AG20443 (cell line): ENCODE data around the gene PCAT7.
A peak's percentile ranks its signal among the peaks of the same experiment; 100 is the strongest.
"Not testable (repeated sequence)": the region's sequence is repeated elsewhere in the genome, so short reads cannot be mapped to it uniquely, and the experiment has no call there.

Experiments used
- DNase-seq: peaks from one replicate; pipeline ENCODE4 v3.0.0; 2012; ENCODE audit warnings: low spot score, mixed read lengths

The PCAT7 gene

DNA sequence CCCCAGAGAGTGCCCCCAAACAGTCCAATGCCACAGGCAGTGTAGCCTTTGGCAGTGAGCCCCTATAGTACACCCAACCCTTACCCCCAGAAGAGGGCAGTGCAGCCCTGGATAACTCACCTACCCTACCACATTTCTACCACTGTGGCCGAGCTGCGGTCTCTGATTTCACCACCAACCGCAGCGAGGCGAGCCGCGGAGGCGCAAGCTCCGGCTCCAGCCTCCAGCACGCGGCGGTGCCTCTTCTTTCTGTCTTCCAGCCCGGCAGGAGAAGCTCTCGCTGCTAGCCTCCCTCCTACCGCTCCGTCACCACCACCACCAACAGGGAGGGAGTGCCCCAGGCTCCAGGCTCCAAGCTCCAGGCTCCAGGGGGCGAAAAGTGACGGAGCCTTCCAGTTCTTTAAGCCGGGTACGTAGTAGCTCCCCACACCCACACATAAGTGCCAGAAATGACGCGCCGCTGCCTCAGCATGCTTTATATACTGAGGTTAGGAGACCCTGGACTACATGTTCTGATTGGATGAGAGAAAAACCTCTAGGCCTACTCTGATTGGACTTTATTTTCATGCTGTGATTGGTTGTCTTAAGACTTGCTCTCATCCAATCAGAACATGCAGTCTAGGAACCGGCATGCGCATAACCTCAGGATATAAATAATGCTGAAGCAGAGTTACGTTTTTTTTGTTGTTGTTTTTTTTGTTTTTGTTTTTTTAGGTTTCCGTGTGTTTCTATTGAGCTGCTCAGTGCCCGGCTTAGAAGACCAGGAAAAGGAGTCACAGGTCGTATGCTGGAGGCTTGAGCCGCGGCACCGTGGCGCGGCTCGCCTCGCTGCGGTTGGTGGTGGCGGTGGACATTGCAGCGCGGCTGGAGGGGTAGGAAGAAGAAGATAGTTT lies at the start of gene PCAT7:
TSS of gene PCAT7 (plus strand) at position 645 of the 893 bp plus-strand sequence.
- peak; percentile 68 for DNase-seq

DNA sequence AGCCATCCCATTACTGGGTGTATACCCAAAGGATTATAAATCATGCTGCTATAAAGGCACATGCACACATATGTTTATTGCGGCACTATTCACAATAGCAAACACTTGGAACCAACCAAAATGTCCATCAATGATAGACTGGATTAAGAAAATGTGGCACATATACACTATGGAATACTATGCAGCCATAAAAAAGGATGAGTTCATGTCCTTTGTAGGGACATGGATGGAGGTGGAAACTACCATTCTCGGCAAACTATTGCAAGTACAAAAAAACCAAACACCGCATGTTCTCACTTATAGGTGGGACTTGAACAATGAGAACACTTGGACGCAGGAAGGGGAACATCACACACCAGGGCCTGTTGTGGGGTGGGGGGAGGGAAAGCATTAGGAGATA lies 48.5 kb upstream of the PCAT7 start:
- not testable (repeated sequence) for DNase-seq

DNA sequence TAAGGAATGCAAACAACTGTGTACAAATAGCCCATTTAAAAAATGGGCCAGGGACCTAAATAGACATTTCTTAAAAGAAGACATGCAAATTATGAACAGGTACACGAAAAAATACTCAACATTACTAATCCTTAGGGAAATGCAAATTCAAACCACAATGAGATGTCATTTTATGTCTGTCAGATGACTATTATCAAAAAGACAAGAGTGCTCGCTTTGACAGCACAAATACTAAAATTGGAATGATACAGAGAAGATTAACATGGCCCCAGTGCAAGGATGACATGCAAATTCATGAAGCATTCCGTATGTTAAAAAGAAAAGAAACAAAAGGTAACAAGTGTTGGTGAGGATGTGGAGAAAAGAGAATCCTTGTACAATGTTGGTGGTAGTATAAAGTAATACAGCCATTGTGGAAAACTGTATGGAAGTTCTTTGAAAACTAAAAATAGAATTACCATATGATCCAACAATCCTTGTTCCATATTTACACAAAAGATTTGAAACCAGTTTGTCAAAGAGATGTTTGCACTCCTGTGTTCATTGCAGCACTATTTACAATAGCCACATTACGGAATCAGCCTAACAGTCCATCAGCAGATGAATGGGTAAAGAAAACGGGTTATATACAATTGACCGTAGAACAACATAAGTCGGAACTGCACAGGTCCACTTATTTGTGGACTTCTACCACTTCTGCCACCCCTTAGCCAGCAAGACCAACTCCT lies 47.2 kb upstream of the PCAT7 start:
- DNase-seq, result no peak

DNA sequence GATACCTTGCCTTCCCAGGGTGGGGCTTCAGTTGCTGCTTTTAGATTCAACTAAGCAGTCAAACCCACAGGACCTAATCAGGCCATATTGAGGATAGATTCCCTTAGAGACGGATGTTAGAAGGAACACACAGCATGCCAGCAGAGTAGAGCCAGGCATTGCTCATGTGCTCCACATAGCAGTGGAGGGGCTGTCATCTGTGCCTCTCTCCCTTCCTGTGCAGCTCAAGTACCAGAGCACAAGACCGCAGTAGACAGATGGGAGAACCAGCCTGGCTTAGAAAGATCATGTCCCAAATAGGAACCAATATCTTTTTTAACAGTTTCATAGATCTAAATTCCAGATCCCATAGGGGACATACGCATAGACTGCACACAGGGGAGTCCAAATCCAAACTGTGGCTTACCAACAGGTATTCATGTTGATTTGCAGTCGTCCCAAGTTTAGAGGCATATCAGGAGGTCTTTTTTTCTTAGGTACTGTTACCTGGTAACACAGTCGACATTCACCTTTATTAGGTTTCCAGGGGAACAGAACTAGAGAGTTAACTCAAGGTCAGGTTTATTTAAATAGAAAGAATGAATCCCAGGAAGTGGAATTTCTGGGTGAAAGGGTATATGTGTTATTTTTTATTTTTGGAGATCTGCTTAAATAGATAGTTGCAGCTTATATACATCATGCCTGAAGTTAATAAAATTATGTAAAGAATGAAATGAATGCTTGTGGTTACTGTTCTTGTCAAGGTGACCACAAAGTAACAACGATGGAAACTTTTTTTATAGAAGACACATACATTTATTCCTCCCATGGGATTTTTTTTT lies 43.5 kb upstream of the PCAT7 start:
- DNase-seq, result no peak

DNA sequence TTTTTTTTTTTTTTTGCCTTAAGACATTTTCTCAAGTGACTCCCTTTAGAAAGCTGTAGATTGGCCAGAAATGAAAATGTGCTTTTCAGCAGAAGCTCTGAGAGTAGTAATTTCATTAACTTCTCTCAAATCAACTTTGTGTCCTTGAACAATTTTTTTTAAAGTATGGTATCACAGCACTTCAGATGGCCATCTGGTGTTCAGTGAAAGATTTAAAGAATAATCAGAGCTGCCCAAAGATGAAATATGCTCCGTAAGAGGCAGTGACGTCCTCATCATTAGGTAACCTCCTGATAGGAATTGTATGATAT lies 43.0 kb upstream of the PCAT7 start:
- no peak for DNase-seq

DNA sequence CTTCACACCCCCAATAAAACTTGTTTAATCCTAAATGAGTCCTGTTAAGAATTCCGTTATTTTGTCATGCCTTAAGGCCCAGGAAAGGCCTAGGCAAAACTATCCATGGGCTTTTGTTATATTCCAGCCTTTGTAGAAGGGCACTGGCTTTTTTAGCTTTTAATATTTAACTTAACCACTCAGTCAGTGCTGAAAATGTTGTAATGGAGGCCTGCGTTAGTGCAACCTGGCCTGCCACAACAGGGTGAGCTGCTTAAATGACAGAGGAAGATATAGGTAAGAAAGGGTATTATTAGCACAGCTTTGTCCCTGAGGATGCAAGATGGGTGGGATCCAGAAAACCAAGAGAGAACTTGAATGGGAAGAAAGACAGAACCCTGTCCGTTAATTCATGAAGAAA lies 40.2 kb upstream of the PCAT7 start:
- DNase-seq, result no peak

DNA sequence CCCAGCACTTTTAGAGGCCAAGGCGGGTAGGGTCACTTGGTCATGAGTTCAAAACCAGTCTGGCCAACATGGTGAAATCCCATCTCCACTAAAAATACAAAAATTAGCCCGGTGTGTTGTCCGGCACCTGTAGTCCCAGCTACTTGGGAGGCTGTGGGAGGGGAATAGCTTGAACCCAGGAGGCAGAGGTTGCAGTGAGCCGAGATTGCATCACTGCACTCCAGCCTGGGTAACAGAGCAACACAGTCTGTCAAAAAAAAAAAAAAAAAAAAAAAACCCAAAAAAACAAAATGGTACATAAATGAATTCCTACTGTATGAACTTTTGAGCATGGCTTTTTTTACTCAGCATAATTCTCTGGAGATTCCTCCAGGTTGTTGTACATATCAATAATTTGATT lies 37.6 kb upstream of the PCAT7 start:
- no peak for DNase-seq

DNA sequence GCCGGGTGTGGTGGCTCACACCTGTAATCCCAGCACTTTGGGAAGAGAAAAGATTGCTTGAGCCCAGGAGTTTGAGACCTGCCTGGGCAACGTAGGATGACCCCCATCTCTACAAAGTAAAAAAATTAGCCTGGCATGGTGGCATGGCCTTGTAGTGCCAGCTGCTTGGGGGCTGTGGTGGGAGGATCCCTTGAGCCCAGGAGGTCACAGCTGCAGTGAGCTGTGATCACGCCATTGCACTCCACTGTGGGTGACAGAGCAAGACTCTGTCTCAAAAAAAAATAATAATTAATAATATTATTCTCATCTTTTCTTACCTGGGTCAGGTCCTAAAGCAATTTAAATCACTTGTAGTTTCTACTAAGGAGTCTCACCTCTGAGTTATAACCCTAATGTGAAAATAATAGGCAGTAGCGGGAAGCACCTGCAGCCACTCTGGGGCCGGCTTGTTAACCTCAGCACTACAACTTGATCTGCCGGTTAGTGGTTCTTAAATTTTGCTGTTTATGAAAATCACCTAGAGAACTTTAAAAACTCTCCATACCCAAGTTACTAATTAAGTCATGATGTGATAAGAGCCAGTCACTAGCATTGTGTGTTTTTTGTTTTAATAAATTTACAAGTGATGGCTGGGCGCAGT lies 29.4 kb upstream of the PCAT7 start:
- DNase-seq, result no peak

DNA sequence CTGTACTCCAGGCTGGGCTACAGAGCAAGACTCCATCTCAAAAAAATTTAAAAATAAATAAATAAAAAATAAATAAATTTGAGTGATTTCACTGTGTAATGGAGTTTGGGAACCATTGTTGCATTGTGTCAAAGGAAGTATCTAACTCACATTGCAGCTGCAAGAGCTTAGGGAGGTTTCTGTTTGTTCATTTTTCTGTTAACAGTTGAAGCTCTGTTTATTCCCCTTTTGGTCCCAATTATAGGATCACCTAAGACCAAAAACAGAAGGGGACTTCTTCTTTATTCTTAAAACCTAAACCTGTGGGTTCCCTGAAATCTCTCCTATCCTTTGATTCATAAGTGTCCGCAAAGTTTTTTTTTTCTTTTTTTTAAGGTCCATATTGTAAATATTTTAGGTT lies 28.6 kb upstream of the PCAT7 start:
- no peak for DNase-seq

DNA sequence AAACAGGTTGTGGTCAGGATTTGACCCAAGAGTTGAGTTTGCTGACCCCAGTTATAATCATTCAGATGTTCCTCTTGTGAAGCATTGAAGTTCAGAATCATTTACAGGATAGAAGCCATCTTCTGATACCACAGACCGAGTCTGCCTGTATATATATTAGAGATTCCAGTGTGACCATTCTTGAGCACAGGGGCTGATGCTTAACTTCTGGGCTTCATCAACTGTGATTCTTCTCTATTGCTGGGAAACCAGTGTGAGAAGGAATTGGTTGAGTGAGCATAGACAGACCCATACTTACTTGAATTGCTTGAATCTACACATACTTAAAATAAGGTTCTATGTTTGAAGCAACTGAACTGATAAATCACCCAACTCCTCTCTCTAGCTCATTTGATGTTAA lies 27.9 kb upstream of the PCAT7 start:
- no peak for DNase-seq

DNA sequence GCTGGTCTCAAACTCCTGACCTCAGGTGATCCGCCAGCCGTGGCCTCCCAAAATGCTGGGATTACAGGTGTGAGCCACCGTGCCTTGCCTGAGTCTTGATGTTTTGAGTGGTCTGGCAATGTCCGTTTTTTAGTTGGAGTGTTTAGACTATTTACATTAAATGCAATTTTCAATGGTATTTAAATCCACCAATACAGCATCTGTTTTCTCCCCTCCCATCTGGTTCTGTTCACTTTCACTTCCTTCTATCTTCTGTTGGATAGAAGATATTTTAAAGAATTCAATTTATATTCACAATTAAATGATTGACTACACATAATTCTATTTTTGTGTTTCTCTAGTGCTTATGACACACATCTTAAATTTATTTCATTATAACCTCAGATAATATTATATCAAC lies 26.0 kb upstream of the PCAT7 start:
- no peak for DNase-seq

DNA sequence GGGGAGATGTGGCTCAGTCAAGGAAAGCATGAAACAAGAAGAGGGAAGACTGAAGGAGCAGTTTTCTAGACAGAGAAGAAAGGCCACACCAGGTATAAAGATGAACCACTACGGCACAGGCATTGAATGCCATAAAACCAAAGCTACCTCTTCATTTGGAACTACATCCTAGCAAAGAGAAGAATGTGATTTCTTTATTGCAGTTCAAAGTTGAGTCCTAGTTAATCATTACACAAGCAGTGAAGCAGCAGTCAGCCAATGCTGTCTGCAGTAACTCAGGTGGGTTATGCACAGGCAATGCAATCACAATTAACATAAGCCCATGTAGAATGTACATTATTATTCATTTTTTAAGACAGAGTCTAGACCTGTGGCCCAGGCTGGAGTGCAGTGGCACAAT lies 21.7 kb upstream of the PCAT7 start:
- no peak for DNase-seq

DNA sequence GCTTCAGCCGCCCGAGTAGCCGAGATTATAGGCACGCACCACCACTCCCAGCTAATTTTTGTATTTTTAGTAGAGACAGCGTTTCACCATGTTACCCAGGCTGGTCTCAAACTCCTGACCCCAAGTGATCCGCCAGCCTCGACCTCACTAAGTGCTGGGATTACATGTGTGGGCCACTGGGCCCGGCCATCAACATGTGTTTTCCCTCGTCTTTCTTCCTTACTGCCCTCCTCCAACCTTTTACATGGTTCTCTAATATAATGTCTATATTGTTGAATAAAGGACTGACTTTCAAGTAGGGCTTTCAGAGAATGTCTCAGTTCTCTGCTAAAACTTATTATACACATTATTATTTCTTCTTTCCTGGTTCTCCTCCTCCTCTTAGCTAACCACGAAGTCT lies 21.3 kb upstream of the PCAT7 start:
- DNase-seq, result no peak

DNA sequence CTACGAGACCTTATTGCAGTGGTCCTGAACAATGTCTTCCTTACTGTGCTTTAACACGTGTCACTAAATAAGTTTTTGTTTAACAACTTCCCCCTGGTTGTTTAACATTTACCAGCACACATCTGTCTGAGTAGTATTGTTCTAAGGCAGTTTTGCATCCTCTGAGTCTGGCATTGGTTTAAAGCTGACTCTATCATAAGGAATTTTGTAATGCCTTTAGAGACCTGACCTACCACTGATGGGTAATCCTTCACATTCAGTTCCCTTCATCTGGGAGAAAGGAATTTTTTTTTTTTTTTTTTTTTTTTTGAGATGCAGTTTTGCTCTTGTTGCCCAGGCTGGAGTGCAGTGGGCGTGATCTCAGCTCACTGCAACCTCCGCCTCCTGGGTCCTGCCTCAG lies 20.0 kb upstream of the PCAT7 start:
- DNase-seq, result peak; percentile 35

DNA sequence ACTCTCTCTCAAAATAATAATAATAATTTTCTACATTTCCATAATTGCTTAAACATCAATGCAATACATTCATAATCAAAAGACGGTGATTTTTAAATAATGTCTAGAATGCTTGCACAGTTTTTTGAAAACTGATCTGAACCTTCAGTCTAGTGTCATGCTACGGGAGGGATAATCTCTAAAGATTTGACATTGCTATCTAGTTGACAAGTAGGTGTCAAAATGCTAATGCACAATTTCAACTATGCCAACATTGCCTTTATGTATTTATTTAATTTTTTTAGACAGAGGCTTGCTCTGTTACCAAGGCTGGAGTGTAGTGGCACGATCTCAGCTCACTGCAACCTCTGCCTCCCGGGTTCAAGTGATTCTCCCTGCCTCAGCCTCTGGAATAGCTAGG lies 16.0 kb upstream of the PCAT7 start:
- no peak for DNase-seq

DNA sequence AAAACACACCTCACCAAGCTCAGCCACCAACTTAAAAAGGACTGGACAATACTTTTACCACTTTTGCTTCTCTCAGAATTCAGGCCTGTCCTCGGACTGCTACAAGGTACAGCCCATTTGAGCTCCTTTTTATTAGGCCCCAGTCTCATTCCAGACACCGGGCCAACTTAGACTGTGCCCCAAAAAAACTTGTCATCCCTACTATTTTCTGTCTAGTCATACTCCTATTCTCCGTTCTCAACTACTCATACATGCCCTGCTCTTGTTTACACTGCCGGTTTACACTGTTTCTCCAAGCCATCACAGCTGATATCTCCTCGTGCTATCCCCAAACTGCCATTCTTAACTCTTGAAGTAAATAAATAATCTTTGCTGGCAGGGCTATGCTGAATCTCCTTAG lies 10.5 kb upstream of the PCAT7 start:
- DNase-seq, result not testable (repeated sequence)

DNA sequence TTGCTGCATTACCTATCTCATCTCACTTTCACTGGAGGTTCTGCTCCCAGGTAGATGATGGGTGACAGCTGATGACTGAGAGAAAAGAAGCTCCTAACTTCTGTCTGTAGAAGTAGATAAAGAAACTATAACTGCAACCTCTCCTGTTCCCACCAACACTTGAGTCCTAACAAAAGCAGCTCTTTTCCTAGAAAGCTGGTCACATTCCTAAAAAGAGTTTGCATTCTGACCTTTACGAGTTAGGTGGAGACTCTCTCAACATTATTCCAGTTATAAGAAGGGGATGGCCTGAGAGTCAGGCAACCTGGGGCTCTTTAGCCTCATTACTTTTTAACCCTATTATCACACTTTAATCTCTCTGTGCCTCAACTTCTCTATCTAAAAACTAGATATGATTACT lies 8.9 kb upstream of the PCAT7 start:
- no peak for DNase-seq

DNA sequence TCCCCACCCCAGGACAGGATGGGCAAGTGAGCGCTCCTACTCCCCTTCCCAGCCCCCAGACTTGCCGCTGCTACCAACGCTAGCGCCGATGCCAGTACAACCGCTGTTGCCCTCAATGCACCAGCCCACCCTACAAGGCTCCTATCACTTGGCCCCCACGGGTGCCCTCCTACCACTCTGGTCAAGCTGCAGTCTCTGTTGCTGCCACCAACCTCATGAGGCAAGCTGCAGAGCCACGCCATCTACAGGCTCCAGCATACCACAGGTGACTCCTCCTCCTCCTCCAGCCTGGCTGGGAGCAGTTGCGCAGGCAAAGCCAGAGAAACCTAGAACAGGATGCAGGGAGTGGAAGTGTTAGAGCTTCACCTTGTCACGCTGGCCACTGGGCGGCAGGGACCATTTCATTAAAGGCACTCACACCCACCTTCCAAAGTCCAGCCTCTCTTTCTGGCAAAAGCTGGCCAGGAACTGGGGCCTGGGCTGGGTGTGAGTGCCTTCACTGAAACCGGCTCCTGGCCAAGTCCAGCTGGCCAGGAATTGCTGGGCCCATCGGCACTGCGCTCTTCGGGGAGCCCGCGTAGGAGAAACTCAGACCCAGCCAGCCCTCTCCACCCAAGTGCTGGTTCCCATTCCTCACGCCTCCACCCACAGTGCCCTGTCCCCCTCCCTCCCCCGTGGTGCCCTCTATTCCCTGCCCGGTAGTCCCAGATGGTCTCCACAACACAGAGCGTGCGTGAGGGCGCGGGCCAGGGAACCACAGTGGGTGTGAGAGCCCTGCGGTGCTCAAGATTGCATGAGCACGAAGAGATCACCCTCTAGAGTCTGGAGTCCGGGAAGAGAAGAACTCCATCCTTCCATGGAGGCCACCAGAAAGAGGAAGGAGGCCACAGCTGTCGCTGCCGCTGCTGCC lies 1.6 kb upstream of the PCAT7 start:
- DNase-seq, result no peak

DNA sequence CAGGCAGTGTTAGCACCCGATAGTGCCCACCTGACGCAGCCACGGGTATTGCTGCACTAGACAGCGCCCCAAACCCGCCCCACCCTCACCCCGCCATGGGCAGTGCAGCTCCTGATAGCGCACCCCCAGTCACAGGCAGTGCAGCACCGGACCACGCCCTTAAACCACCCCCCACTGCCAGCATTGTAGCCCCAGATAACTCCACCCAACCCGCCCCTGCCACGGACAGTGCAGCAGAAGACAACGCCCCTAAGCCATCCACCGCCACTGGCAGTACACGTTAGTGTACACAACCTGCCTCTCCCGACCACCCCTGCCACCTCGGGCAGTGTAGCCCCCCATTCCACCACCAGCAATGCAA lies 825 bp upstream of the PCAT7 start:
- DNase-seq, result no peak

DNA sequence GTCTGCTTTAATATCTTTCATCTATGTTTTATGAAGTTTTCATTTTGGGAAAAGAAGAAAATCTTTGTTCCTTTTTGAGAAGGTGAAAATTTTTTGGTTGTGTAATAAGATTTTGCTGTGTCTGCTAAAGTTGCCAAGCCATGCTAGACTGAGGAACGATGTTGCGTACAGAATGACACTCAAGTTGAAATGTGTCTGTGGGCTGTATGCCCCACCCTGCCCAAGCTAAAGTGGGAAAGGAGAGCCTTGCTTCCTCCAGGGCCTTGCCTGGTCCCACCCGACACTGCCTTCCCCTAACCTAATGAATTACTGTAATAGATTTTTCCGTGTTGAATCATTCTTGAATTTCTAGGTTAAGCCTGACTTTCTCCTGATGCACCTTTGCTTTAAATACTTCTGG lies 2.5 kb downstream of the PCAT7 start:
- no peak for DNase-seq

DNA sequence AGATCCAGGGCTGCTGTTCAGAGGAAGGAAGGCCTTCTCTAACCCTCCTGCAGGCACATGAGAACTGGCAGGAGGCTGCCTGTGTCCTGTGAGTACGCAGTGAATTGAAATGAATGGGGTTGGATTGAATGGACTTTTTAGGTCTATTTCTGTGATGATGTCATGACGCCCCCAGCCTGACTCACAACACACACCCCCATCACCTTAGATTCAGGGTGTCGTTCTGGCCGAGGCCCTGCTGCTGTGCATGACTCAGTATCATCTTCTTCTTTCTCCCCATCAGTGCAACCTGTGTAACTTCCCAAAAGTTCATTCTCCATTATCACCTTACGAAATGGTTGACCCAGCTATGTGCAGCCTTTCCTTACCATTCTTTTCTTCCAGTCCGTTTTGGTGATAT lies 5.4 kb downstream of the PCAT7 start:
- DNase-seq, result no peak
